Tibial artery (tissue), 4 donors: ENCODE data around the gene ALDH3B1.

Experiments
- DNase-seq, 2 donors: peaks; one replicate each; pipeline ENCODE4 v3.0.0-alpha.2; 2019
- H3K27ac ChIP-seq, 2 donors: fragments of 200-600 bp; sonication (generic) in 1 of 2; 1 replicate in 1 of 2; 2 replicates in 1 of 2; pipeline ENCODE4 v1.5.1; 2018 to 2019; ENCODE audit warnings: mild to moderate bottlenecking in 1 of 2
- H3K27me3 ChIP-seq, 2 donors: fragments of 200-600 bp; sonication (generic) in 1 of 2; one replicate each; pipeline versions ENCODE4 v1.5.1 to v1.6.0; 2016 to 2019
- H3K36me3 ChIP-seq, 3 donors: fragments of 200-600 bp; sonication (generic) in 2 of 3; one replicate each; pipeline ENCODE4 v1.5.1; 2016 to 2019; ENCODE audit warnings: mild to moderate bottlenecking in 2 of 3
- H3K4me1 ChIP-seq, 4 donors: fragments of 200-600 bp; sonication (generic) in 2 of 4; 1 replicate in 3 of 4; 2 replicates in 1 of 4; pipeline ENCODE4 v1.5.1; 2016 to 2019
- H3K4me3 ChIP-seq, 2 donors: fragments of 200-600 bp; sonication (generic) in 1 of 2; 1 replicate in 1 of 2; 2 replicates in 1 of 2; pipeline ENCODE4 v1.5.1; 2018 to 2019; ENCODE audit warnings: mild to moderate bottlenecking in 2 of 2
- H3K9me3 ChIP-seq, 3 donors: fragments of 200-600 bp; sonication (generic) in 1 of 3; one replicate each; pipeline ENCODE4 v1.5.1; 2016 to 2019
- CTCF ChIP-seq, 2 experiments: fragments of 200-600 bp in 1 of 2; fragments of 450-650 bp in 1 of 2; IDR thresholded peaks; one replicate each; pipeline ENCODE4 v1.5.1; 2017 to 2019; ENCODE audit warnings: antibody characterized with exemption in 2 of 2, mild to moderate bottlenecking in 1 of 2, moderate library complexity in 1 of 2
- intact Hi-C: fragments of 100-400 bp; cut with DNase I; formaldehyde crosslinking; loops from one replicate; pipeline ENCODE4 v1.15.0; 2023; ENCODE audit warnings: low total_unique reads

Gene ALDH3B1

GRCh38 chr11:68043349-68044144, 33.4 kb downstream of the ALDH3B1 start:
- no peak for TF ChIP-seq CTCF (IDR thresholded peaks at IDR 0.05)
- Histone ChIP-seq H3K4me3 (no peak overlapping the region), H3K27me3 (no peaks in the 10 kb centered on the region), H3K36me3 (peaks cover 15 to 75% (median 55%) of the 10 kb centered on the region in 3 donors), H3K27ac (no peak overlapping the region), H3K4me1 (peaks cover 0 to 27% (median 24%) of the 10 kb centered on the region in 4 donors), H3K9me3 (no peaks in the 10 kb centered on the region)
- DNase-seq = no peak
- intact Hi-C loops = loop anchor here (5.0 kb wide), 1 partner anchor 36 kb away; no protein-coding TSS in a partner anchor

GRCh38 chr11:68044145-68044813, 34.2 kb downstream of the ALDH3B1 start:
- intact Hi-C loops = loop anchor here (5.0 kb wide), 1 partner anchor 37 kb away; no protein-coding TSS in a partner anchor
- no peaks in the 10 kb centered on the region for H3K9me3 ChIP-seq
- no peaks in the 10 kb centered on the region for H3K27me3 ChIP-seq
- H3K4me1 ChIP-seq = peaks cover 0 to 24% (median 20%) of the 10 kb centered on the region in 4 donors
- DNase-seq = no peak
- no peak overlapping the region for H3K4me3 ChIP-seq
- no peak for TF ChIP-seq CTCF (IDR thresholded peaks at IDR 0.05)
- H3K36me3 ChIP-seq = peaks cover 19 to 82% (median 63%) of the 10 kb centered on the region in 3 donors
- H3K27ac ChIP-seq = no peak overlapping the region

GRCh38 chr11:68044898-68045351, 34.8 kb downstream of the ALDH3B1 start:
- intact Hi-C loops = loop anchor here (5.0 kb wide), 1 partner anchor 38 kb away; no protein-coding TSS in a partner anchor
- Histone ChIP-seq H3K4me1 (peaks cover 0 to 18% (median 14%) of the 10 kb centered on the region in 4 donors), H3K36me3 (peaks cover 24 to 89% (median 69%) of the 10 kb centered on the region in 3 donors), H3K27me3 (no peaks in the 10 kb centered on the region), H3K27ac (no peak overlapping the region), H3K4me3 (no peak overlapping the region), H3K9me3 (no peaks in the 10 kb centered on the region)
- no peak for DNase-seq
- TF ChIP-seq CTCF (IDR thresholded peaks at IDR 0.05) = no peak

GRCh38 chr11:68047437-68048290, 37.5 kb downstream of the ALDH3B1 start:
- intact Hi-C loops = no loop called here
- no peak for DNase-seq
- Histone ChIP-seq H3K9me3 (no peaks in the 10 kb centered on the region), H3K4me1 (no peaks in the 10 kb centered on the region), H3K36me3 (peaks cover 41 to 100% (median 87%) of the 10 kb centered on the region in 3 donors), H3K4me3 (no peak overlapping the region), H3K27me3 (no peaks in the 10 kb centered on the region), H3K27ac (no peak overlapping the region)
- no peak for TF ChIP-seq CTCF (IDR thresholded peaks at IDR 0.05)
